K562 (cell line): ENCODE measurements around the gene KRT83. TPM values are rescaled to one million over a fixed set of nuclear protein-coding genes. Genes with fewer than 3 reads are reported as not detected.

Experiments
- ATAC-seq: fragments of 200-7000 bp; cut with Tn5 transposase; 3 replicates; pipeline ENCODE4 v1.9.1; 2020; ENCODE audit warnings: moderate library complexity
- BruUV-seq: library from RNA; stranded (reverse); fragments of 400-500 nt; replicated peaks from 2 replicates; lab custom pipeline; 2021; lab: Mats Ljungman, UMichigan
- CTCF ChIA-PET: fragments of 300-600 bp; formaldehyde crosslinking; extraction: SDS; loops from one replicate; lab custom pipeline; 2021; ENCODE audit warnings: low intra/inter-chr PET ratio; lab: Yijun Ruan, JAX
- POLR2A ChIA-PET: fragments of 300-600, 350-650 bp; sonication (Branson Sonifier 250); formaldehyde crosslinking; extraction: SDS; loops from one replicate; lab custom pipeline; 2021; ENCODE audit warnings: antibody characterized with exemption, inconsistent platforms; lab: Yijun Ruan, JAX
- DNase-seq, 4 experiments: peaks; one replicate each; pipeline versions ENCODE4 v3.0.0 to v3.0.0-alpha.2; 2011 to 2018; ENCODE audit warnings: low spot score in 3 of 4, mixed read lengths in 3 of 4; ENCODE audit errors: extremely low read depth in 1 of 4
- FAIRE-seq: peaks from 2 replicates; lab custom pipeline; 2011; peaks lifted over from hg19 to GRCh38; lab: Jason Lieb, UNC
- H2AFZ ChIP-seq: 2 replicates; pipeline ENCODE4 v1.6.0; 2011; ENCODE audit warnings: low read depth, low read length, control low read depth, inconsistent platforms
- H3K27ac ChIP-seq: fragments of 200-600 bp; 3 replicates; pipeline ENCODE4 v1.8.0; 2011; ENCODE audit warnings: low read depth, mild to moderate bottlenecking, control low read depth, inconsistent platforms, low read length, moderate library complexity, mixed read lengths; ENCODE audit errors: extremely low read depth
- H3K27me3 ChIP-seq, 2 experiments: fragments of 300-600 bp in 1 of 2; 2 replicates in 1 of 2; 3 replicates in 1 of 2; pipeline versions ENCODE4 v1.6.0 to v1.8.0; 2011; ENCODE audit warnings: inconsistent platforms in 2 of 2, low read length in 2 of 2, mild to moderate bottlenecking in 1 of 2, mixed read lengths in 1 of 2, moderate library complexity in 1 of 2; ENCODE audit not compliant: control insufficient read depth in 2 of 2, insufficient read depth in 2 of 2
- H3K36me3 ChIP-seq: fragments of 300-600 bp; 3 replicates; pipeline ENCODE4 v1.8.0; 2011; ENCODE audit warnings: mild to moderate bottlenecking, low read length, inconsistent platforms; ENCODE audit not compliant: control insufficient read depth, insufficient read depth
- H3K4me1 ChIP-seq, 2 experiments: fragments of 200-600 bp in 1 of 2; replicated peaks in 1 of 2; 2 replicates in 1 of 2; 3 replicates in 1 of 2; pipeline versions ENCODE4 v1.5.1 to v1.8.0; 2011; ENCODE audit warnings: inconsistent platforms in 2 of 2, low read length in 2 of 2, mild to moderate bottlenecking in 1 of 2, mixed read lengths in 1 of 2, moderate library complexity in 1 of 2; ENCODE audit not compliant: control insufficient read depth in 2 of 2, insufficient read depth in 2 of 2
- H3K4me2 ChIP-seq: 2 replicates; pipeline ENCODE4 v1.6.1; 2011; ENCODE audit warnings: low read length, control low read depth, inconsistent platforms, mixed read lengths; ENCODE audit not compliant: insufficient read depth
- H3K4me3 ChIP-seq: fragments of 200-600 bp; sonication (generic), shearing (Covaris generic); 2 replicates; pipeline ENCODE4 v1.5.1; 2016; ENCODE audit warnings: control low read depth, inconsistent platforms
- H3K79me2 ChIP-seq: fragments of 200-600 bp; 3 replicates; pipeline ENCODE4 v1.8.0; 2011; ENCODE audit warnings: low read length, inconsistent platforms; ENCODE audit not compliant: control insufficient read depth, insufficient read depth
- H3K9ac ChIP-seq, 2 experiments: 2 replicates each; pipeline versions ENCODE4 v1.6.0 to v1.6.1; 2011; ENCODE audit warnings: low read depth in 2 of 2, low read length in 2 of 2, control low read depth in 1 of 2, inconsistent platforms in 1 of 2, mild to moderate bottlenecking in 1 of 2, mixed read lengths in 1 of 2; ENCODE audit not compliant: insufficient read depth in 1 of 2
- H3K9me1 ChIP-seq: one replicate; pipeline ENCODE4 v1.6.0; 2011; ENCODE audit warnings: inconsistent platforms, mild to moderate bottlenecking, low read length, moderate library complexity; ENCODE audit not compliant: control insufficient read depth, insufficient read depth
- H3K9me3 ChIP-seq: replicated peaks from 2 replicates; pipeline ENCODE4 v1.5.1; 2011; ENCODE audit warnings: low read depth, low read length, inconsistent platforms; ENCODE audit not compliant: control insufficient read depth, insufficient read depth
- H4K20me1 ChIP-seq: replicated peaks from 2 replicates; pipeline ENCODE4 v1.6.1; 2011; ENCODE audit warnings: low read length, inconsistent platforms, mixed read lengths; ENCODE audit not compliant: control insufficient read depth, insufficient read depth
- ATF1 ChIP-seq, 2 experiments: fragments of 450-650 bp in 1 of 2; IDR thresholded peaks; 2 replicates each; pipeline ENCODE4 v1.6.1; 2016; ENCODE audit warnings: missing compliant biosample characterization in 1 of 2, missing genetic modification characterization in 1 of 2
- BCL6 ChIP-seq: fragments of 250-450 bp; sonication (Bioruptor Pico); IDR thresholded peaks from 2 replicates; pipeline ENCODE4 v1.4.0; 2020
- CXXC5 ChIP-seq: fragments of 250-450 bp; sonication (Bioruptor Pico); IDR thresholded peaks from 2 replicates; pipeline ENCODE4 v1.8.0; 2022; ENCODE audit warnings: inconsistent platforms, mild to moderate bottlenecking, moderate library complexity
- HDAC2 ChIP-seq: fragments of 450-650 bp; IDR thresholded peaks from 2 replicates; pipeline ENCODE4 v1.6.1; 2016; ENCODE audit warnings: mild to moderate bottlenecking
- MIER1 ChIP-seq: fragments of 450-650 bp; IDR thresholded peaks from 2 replicates; pipeline ENCODE4 v1.6.1; 2016; ENCODE audit warnings: antibody characterized with exemption, mild to moderate bottlenecking, low read depth
- MTA3 ChIP-seq: fragments of 450-650 bp; formaldehyde crosslinking; IDR thresholded peaks from 2 replicates; pipeline ENCODE4 v1.6.1; 2017; ENCODE audit warnings: mild to moderate bottlenecking, borderline replicate concordance
- NELFE ChIP-seq: IDR thresholded peaks from 2 replicates; pipeline ENCODE4 v1.6.1; 2011; ENCODE audit warnings: mild to moderate bottlenecking; ENCODE audit not compliant: insufficient read depth, insufficient read length
- NFE2 ChIP-seq: IDR thresholded peaks from 2 replicates; pipeline ENCODE4 v1.6.1; 2014; ENCODE audit warnings: antibody characterized with exemption, low read depth
- NR1H2 ChIP-seq: sonication (generic); formaldehyde crosslinking; IDR thresholded peaks from 2 replicates; pipeline ENCODE4 v1.4.0; 2020; ENCODE audit warnings: mild to moderate bottlenecking, missing genetic modification reagents
- RBM25 ChIP-seq: fragments of 200-400 bp; formaldehyde crosslinking; IDR thresholded peaks from 2 replicates; pipeline ENCODE4 v1.6.1; 2018; ENCODE audit warnings: low read length, low read depth, moderate library complexity; ENCODE audit not compliant: severe bottlenecking
- RBM34 ChIP-seq: fragments of 200-400 bp; formaldehyde crosslinking; IDR thresholded peaks from 2 replicates; pipeline ENCODE4 v1.6.1; 2018; ENCODE audit warnings: low read length, borderline replicate concordance; ENCODE audit not compliant: insufficient read depth
- SPI1 ChIP-seq: IDR thresholded peaks from 2 replicates; pipeline ENCODE4 v1.6.1; 2011; ENCODE audit warnings: low read depth, low read length, control low read depth, borderline replicate concordance
- ZC3H8 ChIP-seq: fragments of 450-650 bp; IDR thresholded peaks from 2 replicates; pipeline ENCODE4 v1.6.1; 2017
- ZNF175 ChIP-seq: fragments of 200-800 bp; sonication (Bioruptor generic); IDR thresholded peaks from 2 replicates; pipeline ENCODE4 v1.6.1; 2016; ENCODE audit warnings: low read depth, mild to moderate bottlenecking, missing genetic modification characterization, missing compliant biosample characterization
- ZNF354B ChIP-seq: fragments of 250-450 bp; sonication (Bioruptor Pico); IDR thresholded peaks from 2 replicates; pipeline ENCODE4 v1.4.0; 2020
- ZNF584 ChIP-seq: fragments of 200-800 bp; sonication (Bioruptor generic); IDR thresholded peaks from 2 replicates; pipeline ENCODE4 v1.6.1; 2016; ENCODE audit warnings: low read depth, mild to moderate bottlenecking, missing genetic modification characterization, missing compliant biosample characterization
- WGBS: fragments of 100-300 bp; shearing (Covaris generic); methylation state at CpG from one replicate; pipeline ENCODE4 v1.1.6; 2016; ENCODE audit warnings: low coverage, mixed read lengths; ENCODE audit not compliant: insufficient coverage; ENCODE audit errors: missing lambda C conversion rate; 5-methylcytosine and 5-hydroxymethylcytosine counted together
- in situ Hi-C: fragments of 300-500 bp; cut with MboI; formaldehyde crosslinking; loops from 4 replicates; pipeline ENCODE4 v1.15.0; 2018; ENCODE audit warnings: inconsistent platforms, mixed read lengths
- intact Hi-C: fragments of 100-400 bp; cut with micrococcal nuclease; formaldehyde crosslinking; loops from 2 replicates; pipeline ENCODE4 v1.14.2; 2022
- polyA plus RNA-seq, 8 experiments: library from polyadenylated mRNA; depleted of rRNA in 4 of 8; stranded (reverse) in 5 of 8; unstranded in 3 of 8; fragments of >200 nt; fragmentation: Nextera tagmentation in 2 of 8; fragmentation: Illumina TruSeq in 1 of 8; extraction: Ambion mirVana in 2 of 8; extraction: Trizol in 1 of 8; gene quantifications; 2 replicates each; pipeline versions ENCODE4 v1.2.1 to v1.2.3, GENCODE V29; 2011 to 2014; ENCODE audit warnings: inconsistent platforms in 1 of 8, missing spikeins in 1 of 8
- total RNA-seq, 7 experiments: library from RNA; depleted of rRNA in 6 of 7; stranded (reverse); fragments of >200 nt in 6 of 7; fragmentation: Illumina TruSeq in 2 of 7; extraction: Trizol in 2 of 7; gene quantifications; 2 replicates each; pipeline versions ENCODE4 v1.2.1 to v1.2.3, GENCODE V29; 2011 to 2021; ENCODE audit warnings: low replicate concordance in 1 of 7
- TF ChIP-seq, protein P1 (sequence below): fragments of 250-450 bp; sonication (Bioruptor Pico); IDR thresholded peaks from 2 replicates; pipeline ENCODE4 v1.4.0; 2020; ENCODE audit warnings: mild to moderate bottlenecking
- TF ChIP-seq, protein P2 (sequence below): sonication (generic); formaldehyde crosslinking; IDR thresholded peaks from 2 replicates; pipeline ENCODE4 v1.8.1; 2023; ENCODE audit warnings: mild to moderate bottlenecking, missing genetic modification reagents
- TF ChIP-seq, protein P3 (sequence below): fragments of 450-650 bp; IDR thresholded peaks from 2 replicates; pipeline ENCODE4 v1.6.1; 2016; ENCODE audit warnings: borderline replicate concordance

The KRT83 gene
- total and polyA plus RNA-seq, 9 of the 15 experiments (the other 6 are each of a cell fraction or from before 2014, with no cell fraction given) = not detected

DNA sequence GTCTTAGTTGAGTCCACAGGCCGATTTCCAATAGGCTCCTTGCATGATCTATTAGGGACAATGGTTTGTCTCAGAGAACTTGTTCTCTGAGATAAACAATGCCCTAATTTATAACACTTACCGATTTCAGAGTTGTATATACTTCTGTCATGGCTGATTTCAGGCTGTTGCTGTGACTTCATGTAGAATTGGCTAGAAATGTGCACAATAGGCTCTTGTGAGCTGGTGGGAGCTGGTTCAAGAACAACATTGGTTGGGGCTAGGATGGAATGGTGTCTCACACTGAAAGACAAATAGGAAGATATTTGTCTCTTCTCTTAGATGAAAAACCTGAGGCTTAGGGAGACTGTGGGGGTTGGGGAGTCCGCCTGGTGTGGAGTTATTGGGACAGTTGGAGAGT, 53.5 kb downstream of the KRT83 start (continued):
- TF ChIP-seq RBM25 = no peak
- no peak for TF ChIP-seq MIER1
- TF ChIP-seq MTA3 = no peak
- TF ChIP-seq ZNF175 (CRISPR knock-in tag) = no peak
- TF ChIP-seq, protein P1, sequence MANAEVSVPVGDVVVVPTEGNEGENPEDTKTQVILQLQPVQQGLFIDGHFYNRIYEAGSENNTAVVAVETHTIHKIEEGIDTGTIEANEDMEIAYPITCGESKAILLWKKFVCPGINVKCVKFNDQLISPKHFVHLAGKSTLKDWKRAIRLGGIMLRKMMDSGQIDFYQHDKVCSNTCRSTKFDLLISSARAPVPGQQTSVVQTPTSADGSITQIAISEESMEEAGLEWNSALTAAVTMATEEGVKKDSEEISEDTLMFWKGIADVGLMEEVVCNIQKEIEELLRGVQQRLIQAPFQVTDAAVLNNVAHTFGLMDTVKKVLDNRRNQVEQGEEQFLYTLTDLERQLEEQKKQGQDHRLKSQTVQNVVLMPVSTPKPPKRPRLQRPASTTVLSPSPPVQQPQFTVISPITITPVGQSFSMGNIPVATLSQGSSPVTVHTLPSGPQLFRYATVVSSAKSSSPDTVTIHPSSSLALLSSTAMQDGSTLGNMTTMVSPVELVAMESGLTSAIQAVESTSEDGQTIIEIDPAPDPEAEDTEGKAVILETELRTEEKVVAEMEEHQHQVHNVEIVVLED (CRISPR knock-in tag) = no peak
- TF ChIP-seq ZC3H8 = no peak
- TF ChIP-seq NELFE = no peak
- TF ChIP-seq, protein P2, sequence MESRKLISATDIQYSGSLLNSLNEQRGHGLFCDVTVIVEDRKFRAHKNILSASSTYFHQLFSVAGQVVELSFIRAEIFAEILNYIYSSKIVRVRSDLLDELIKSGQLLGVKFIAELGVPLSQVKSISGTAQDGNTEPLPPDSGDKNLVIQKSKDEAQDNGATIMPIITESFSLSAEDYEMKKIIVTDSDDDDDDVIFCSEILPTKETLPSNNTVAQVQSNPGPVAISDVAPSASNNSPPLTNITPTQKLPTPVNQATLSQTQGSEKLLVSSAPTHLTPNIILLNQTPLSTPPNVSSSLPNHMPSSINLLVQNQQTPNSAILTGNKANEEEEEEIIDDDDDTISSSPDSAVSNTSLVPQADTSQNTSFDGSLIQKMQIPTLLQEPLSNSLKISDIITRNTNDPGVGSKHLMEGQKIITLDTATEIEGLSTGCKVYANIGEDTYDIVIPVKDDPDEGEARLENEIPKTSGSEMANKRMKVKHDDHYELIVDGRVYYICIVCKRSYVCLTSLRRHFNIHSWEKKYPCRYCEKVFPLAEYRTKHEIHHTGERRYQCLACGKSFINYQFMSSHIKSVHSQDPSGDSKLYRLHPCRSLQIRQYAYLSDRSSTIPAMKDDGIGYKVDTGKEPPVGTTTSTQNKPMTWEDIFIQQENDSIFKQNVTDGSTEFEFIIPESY = no peak

DNA sequence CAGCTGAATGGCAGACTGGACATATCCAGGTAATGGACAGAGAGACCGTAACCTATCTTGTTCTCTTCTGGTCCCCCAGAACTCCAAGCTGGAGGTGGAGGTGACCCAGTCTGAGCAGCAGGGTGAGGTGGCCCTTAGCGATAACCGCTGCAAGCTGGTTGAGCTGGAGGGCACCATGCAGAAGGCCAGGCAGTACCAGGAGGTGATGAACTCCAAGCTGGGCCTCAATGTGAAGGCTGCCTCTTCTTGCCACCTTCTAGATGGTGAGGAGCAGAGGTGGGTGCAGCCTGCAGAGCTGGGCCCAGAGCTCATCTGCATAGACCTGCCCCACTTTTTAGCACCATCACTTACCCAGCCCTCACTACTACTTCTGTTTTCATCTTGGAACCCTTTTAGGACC, 53.9 kb downstream of the KRT83 start:
- Histone ChIP-seq H3K4me3 (no peak overlapping the region), H3K4me1 (no peaks in the 10 kb centered on the region), H2AFZ (no peak overlapping the region), H3K9ac (no peak overlapping the region), H3K4me2 (no peak overlapping the region), H3K79me2 (no peaks in the 10 kb centered on the region), H3K27me3 (peaks cover 0 to 21% of the 10 kb centered on the region in 2 experiments; a peak in 2 of 5 replicates), H3K9me1 (no peaks in the 10 kb centered on the region), H3K27ac (no peak overlapping the region), H4K20me1 (no peaks in the 10 kb centered on the region), H3K9me3 (no peaks in the 10 kb centered on the region), H3K36me3 (no peaks in the 10 kb centered on the region)
- CTCF ChIA-PET = no interaction called here
- in situ Hi-C loops (no loop called here), intact Hi-C loops (no loop called here)
- BruUV-seq = no TSS peak
- DNase-seq (no peak), FAIRE-seq (no peak), ATAC-seq (no peak)
- 0% methylated on average over 3 of the region's 3 CpGs for WGBS
- POLR2A ChIA-PET = interaction anchor here (0.9 kb wide), 1 partner anchor 13 kb away, joined by 3 read pairs; no protein-coding TSS in a partner anchor
- TF ChIP-seq ZNF584 (CRISPR knock-in tag) = no peak
- TF ChIP-seq NR1H2 = no peak
- TF ChIP-seq ZC3H8 = no peak
- no peak for TF ChIP-seq ATF1 (CRISPR knock-in tag; IDR thresholded peaks at IDR 0.05)
- no peak for TF ChIP-seq ATF1 (tag; IDR thresholded peaks at IDR 0.05)
- no peak for TF ChIP-seq RBM34
- no peak for TF ChIP-seq CXXC5 (CRISPR knock-in tag)
- no peak for TF ChIP-seq ZNF354B
- TF ChIP-seq NFE2 = no peak
- TF ChIP-seq HDAC2 = no peak
- no peak for TF ChIP-seq SPI1
- TF ChIP-seq, protein P3, sequence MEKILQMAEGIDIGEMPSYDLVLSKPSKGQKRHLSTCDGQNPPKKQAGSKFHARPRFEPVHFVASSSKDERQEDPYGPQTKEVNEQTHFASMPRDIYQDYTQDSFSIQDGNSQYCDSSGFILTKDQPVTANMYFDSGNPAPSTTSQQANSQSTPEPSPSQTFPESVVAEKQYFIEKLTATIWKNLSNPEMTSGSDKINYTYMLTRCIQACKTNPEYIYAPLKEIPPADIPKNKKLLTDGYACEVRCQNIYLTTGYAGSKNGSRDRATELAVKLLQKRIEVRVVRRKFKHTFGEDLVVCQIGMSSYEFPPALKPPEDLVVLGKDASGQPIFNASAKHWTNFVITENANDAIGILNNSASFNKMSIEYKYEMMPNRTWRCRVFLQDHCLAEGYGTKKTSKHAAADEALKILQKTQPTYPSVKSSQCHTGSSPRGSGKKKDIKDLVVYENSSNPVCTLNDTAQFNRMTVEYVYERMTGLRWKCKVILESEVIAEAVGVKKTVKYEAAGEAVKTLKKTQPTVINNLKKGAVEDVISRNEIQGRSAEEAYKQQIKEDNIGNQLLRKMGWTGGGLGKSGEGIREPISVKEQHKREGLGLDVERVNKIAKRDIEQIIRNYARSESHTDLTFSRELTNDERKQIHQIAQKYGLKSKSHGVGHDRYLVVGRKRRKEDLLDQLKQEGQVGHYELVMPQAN = no peak
- TF ChIP-seq BCL6 (CRISPR knock-in tag) = no peak
